Kidney glomerular epithelial cell (primary cell): Measurements from ENCODE around the gene ELMOD3.
"Not testable (repeated sequence)": the region's sequence is repeated elsewhere in the genome, so short reads cannot be mapped to it uniquely, and the experiment has no call there.

Experiments used
- DNase-seq: peaks from one replicate; lab custom pipeline; 2025; lab: John Stamatoyannopoulos, UW

ELMOD3 gene

GRCh38 chr2:85427300-85427835 lies 72.8 kb downstream of the ELMOD3 start:
- DNase-seq = no peak

GRCh38 chr2:85428343-85428881 lies 73.8 kb downstream of the ELMOD3 start:
- no peak for DNase-seq

GRCh38 chr2:85429213-85429923 lies 74.8 kb downstream of the ELMOD3 start:
- no peak for DNase-seq

- DNase-seq = no peak
Measured at GRCh38 chr2:85429924-85430289, 75.3 kb downstream of the ELMOD3 start.

GRCh38 chr2:85430752-85431569 lies 76.4 kb downstream of the ELMOD3 start:
- DNase-seq = no peak

- no peak for DNase-seq
Measured at GRCh38 chr2:85431570-85432205, 77.1 kb downstream of the ELMOD3 start.

- no peak for DNase-seq
Measured at GRCh38 chr2:85433511-85434089, 79.0 kb downstream of the ELMOD3 start.

- no peak for DNase-seq
Measured at GRCh38 chr2:85434696-85435095, 80.1 kb downstream of the ELMOD3 start.

GRCh38 chr2:85435220-85435958 lies 80.8 kb downstream of the ELMOD3 start:
- DNase-seq = peak; percentile 65

GRCh38 chr2:85435981-85436835 lies 81.6 kb downstream of the ELMOD3 start:
- DNase-seq = no peak

- no peak for DNase-seq
Measured at GRCh38 chr2:85436836-85437487, 82.4 kb downstream of the ELMOD3 start.

- DNase-seq = peak; percentile 54
Measured at GRCh38 chr2:85437488-85438200, 83.1 kb downstream of the ELMOD3 start.

- no peak for DNase-seq
Measured at GRCh38 chr2:85438201-85439024, 83.8 kb downstream of the ELMOD3 start.

- peak; percentile 62 for DNase-seq
Measured at GRCh38 chr2:85439025-85439472, 84.5 kb downstream of the ELMOD3 start.

GRCh38 chr2:85439569-85439968 lies 85.0 kb downstream of the ELMOD3 start:
- DNase-seq = not testable (repeated sequence)

- no peak for DNase-seq
Measured at GRCh38 chr2:85439986-85440385, 85.4 kb downstream of the ELMOD3 start.

GRCh38 chr2:85440729-85441128 lies 86.2 kb downstream of the ELMOD3 start:
- no peak for DNase-seq
